ENCODE measurements around the gene ATAD3C.
"Not testable (repeated sequence)": the region's sequence is repeated elsewhere in the genome, so short reads cannot be mapped to it uniquely, and the experiment has no call there.

ATAD3C gene

DNA sequence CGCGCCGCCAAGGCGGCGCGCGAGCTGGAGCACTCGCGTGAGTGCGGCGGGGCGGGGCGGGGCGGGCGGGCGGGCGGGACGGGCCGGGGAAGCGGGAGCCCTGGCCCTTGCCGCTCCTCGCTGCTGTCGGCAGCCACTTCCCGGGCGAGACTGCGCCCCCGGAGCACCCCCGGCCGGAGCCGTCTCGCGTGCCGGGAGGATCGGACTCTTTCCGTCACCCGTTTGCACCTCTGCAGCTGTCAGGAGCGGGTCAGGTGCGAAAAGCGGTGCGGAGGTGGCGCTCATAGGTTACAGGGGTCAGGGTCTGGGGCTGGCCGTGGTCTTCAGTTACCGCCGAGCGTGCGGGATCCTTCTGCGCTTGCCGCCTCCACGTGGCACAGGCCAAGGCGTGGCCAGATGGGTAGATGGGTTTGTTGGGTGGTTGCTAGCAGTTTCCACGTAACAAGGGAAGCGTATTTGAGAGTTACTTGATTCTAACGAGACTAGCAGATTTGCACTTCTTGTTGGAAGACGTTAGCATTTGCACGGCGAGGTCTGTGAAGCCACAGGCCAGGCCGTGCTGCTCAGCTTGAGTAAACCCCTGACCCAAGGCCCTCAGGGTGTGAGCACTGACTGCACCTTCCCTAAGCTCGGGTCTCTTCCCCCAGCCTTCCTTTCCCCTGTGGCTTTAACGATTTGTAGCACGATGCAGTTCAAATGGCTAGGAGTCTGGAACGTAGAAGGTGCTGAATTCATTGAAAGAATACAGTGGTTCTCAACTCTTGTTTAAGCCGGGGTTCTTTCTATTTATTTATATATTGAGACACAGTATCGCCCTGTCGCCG is 22.8 kb downstream of the ATAD3C start:
- not testable (repeated sequence) for DNase-seq (ENCODE audit: low read depth in 2 of 2)

DNA sequence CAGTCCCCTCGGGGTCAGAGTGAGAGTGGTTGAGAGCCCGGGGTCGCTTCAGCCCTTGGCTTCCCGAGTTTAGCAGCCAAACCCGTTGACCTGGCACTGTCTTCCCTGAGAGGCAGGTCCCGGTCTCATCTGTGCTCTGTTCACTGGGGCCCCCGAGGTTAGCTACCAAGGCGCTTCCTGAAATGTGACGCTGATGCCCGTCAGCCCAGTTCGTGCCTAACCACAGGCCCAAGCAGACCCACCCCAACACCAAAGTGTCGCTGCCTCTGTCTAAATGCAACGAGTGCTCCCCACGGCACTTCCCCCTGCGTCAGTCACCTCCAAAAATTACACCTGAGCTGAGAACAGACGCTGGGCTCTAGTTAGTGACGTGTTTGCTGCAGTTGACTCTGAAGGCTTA is 26.5 kb downstream of the ATAD3C start:
- DNase-seq (ENCODE audit: low read depth in 2 of 2): not testable (repeated sequence)

DNA sequence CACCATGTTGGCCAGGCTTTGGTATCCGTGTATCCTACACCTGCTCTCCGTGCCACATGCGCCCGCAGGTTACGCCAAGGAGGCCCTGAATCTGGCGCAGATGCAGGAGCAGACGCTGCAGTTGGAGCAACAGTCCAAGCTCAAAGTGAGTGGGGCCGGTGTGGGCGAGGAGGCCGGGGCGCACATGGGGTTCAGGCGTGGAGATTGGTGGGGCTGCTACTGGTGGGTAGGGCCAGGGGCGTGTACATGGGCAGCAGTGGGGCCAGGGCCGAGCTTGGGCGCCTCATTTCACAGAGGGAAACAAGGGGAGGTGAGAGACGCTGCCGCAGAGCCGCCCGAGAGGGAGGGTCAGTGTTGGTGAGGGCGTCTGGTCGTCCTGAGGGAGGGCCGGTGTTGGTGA is 27.7 kb downstream of the ATAD3C start:
- no peak for DNase-seq (ENCODE audit: low read depth in 2 of 2)

DNA sequence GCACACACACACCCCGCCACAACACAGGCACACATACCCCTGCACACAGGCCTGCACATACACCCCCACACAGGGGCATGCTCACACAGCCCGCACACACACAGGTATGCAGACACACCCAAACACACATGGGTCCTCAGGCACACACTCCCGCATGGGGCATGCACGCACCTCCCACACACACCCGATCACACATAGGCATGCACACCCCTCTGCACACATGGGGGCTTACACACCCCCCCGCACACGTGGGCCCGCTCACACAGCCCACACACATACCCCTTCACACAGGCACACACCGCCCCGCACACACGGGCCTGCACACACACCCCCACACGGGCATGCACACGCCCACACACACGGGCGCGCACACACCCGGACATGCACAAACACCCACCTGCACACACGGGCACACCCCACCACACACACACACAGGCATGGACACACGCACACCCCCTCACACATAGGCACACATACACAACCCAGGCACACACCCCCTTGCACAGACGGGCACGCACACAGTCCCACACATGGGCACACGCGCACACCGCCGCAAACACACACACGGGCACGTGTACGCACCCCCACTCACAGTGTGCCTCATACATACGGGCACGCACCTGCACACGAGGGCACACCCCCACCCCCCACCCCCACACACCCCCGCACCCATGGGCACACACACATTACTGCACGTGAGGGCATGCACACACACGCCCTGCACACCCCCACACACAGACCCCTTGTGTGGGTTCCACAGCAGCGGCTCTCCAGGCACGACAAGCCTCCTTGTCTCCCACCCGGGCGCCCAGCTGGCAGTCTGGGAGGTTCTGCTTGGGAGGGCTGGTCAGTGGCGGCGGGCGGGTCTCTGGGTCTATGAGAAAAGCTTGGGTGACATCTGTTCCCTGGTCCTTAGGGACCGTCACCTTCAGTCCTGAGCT is 30.3 kb downstream of the ATAD3C start:
- no peak for DNase-seq (ENCODE audit: low read depth in 2 of 2)

DNA sequence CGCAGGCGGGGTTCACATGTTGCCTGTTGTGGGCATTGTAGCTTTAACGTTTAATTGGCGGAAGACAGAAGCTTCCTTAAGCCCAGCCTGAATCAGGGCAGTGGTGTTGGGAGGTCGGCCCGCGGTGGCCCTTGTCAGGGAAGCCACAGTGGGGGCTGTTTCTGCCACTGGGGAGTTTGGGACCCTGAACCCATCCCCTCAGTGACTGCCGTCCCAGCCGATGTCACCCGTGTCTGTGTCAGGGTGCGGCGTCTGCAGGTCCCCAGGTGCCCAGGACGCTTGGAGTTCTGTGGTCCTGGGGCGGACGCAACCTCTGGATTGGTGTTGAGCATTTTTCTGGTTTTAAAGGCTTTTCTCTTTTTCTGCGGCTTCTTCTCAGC is 31.0 kb downstream of the ATAD3C start:
- not testable (repeated sequence) for DNase-seq (ENCODE audit: low read depth in 2 of 2)

DNA sequence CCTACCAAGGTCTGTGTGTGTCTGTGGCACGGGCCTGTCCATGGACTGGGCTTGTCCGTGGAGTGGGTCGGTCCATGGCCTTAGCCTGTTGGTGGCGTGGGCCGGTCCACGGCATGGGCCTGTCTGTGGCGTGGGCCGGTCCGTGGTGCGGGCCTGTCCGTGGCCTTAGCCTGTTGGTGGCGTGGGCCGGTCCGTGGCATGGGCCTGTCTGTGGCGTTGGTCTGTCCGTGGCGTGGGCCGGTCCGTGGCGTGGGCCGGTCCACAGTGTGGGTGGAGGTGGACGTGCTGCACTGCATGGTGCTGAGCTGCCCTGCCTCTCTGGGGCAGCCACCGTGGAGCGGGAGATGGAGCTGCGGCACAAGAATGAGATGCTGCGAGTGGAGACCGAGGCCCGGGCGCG is 32.3 kb downstream of the ATAD3C start:
- DNase-seq (ENCODE audit: low read depth in 2 of 2): not testable (repeated sequence)

DNA sequence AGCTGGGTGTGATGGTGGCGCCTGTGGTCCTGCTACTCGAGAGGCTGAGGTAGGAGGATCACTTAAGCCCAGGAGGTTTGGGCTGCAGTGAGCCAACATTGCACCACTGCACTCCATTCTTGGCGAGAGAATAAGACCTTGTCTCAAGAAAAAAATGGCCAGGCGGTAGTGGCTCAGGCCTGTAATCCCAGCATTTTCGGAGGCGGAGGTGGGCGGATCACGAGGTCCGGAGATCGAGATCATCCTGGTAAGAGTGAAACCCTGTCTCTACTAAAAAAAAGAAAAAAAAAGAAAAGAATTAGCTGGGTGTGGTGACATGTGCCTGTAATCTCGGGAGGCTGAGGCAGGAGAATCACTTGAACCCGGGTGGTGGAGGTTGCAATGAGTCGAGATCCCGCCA is 33.4 kb downstream of the ATAD3C start:
- DNase-seq (ENCODE audit: low read depth in 2 of 2): no peak

DNA sequence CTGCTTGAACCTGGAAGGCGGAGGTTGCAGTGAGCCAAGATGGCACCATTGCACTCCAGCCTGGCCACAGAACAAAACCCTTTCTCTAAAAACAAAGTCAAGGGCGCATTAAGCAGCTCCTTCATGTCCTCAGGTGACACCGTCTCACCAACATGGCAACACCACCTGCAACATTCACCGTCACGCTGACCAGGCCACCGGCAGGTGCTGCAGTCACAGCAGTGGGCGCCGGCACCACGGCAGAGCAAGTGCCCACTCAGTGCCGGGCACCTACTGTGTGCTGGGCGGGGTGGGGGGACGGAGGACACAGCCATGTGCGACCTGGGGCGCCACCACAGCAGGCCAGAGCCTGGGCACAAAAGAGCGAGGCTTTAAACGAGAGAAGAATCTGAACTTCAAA is 34.2 kb downstream of the ATAD3C start:
- no peak for DNase-seq (ENCODE audit: low read depth in 2 of 2)

DNA sequence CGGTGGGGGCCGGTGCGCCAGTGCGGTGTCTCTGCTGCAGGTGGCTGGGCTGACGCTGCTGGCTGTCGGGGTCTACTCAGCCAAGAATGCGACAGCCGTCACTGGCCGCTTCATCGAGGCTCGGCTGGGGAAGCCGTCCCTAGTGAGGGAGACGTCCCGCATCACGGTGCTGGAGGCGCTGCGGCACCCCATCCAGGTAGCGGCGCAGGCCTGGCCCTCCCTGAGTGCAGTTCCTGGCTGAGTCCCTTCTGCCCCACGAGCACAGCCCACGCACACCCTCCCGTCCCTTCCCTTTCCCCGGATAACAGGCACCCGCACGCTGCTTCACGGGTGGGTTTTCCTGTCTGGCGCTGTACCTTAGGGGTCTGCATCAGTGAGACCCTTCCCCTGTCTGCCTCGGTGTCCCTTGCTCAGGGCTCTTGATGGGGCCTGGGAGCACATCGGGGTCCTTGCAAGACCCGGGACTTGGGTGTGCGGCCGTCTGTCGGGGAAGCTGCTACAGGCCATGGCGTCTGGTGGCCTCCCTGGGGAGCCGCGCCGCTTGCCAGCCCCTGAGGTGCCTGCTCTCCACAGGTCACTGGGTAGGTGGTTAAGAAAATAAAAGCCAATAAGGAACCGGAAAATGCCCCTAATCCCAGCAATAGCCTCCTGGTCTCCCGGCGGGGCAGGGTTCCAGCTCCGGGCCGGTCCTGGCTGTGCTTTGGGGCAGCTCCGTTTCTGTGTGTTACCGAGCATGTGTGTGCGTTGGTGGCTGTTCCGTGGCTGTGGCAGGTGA is 35.7 kb downstream of the ATAD3C start:
- not testable (repeated sequence) for DNase-seq (ENCODE audit: low read depth in 2 of 2)

DNA sequence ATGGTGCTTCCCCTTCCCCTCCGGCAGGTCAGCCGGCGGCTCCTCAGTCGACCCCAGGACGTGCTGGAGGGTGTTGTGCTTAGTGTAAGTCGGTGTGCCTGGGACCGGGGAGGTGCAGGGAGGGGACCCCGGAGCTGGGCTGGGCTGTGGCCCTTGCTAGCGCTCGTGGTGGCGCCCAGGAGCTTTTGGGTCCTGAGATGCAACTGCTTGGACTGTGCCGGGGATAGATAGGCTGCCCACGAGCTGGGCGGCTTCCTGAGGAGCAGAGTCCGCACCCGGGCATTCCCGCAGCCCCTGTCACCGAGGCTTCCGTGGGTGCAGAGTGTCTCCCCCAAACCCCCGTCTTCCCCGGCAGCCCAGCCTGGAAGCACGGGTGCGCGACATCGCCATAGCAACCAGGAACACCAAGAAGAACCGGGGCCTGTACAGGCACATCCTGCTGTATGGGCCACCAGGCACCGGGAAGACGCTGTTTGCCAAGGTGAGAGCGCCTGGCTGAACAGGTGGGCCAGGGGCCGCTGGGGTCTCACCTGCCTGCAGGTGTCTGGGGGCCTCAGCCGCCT is 36.3 kb downstream of the ATAD3C start:
- DNase-seq (ENCODE audit: low read depth in 2 of 2): not testable (repeated sequence)

DNA sequence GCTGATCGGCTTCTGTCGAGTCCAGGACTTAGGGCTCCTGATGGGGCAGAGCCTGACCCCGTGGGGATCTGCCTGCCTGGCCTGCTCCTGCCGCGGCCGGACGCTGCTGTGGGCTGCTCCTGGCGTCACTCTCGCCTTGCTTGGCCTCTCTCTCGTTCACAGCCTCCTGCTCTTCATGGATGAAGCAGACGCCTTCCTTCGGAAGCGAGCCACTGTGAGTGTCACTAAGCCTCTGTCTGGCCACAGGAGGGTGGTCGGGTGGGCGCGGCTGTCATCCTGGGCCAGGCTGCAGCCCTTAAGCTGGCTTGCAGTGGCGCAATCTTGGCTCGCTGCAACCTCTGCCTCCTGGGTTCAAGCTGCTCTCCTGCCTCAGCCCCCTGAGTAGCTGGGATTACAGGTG is 38.2 kb downstream of the ATAD3C start:
- DNase-seq (ENCODE audit: low read depth in 2 of 2): no peak

DNA sequence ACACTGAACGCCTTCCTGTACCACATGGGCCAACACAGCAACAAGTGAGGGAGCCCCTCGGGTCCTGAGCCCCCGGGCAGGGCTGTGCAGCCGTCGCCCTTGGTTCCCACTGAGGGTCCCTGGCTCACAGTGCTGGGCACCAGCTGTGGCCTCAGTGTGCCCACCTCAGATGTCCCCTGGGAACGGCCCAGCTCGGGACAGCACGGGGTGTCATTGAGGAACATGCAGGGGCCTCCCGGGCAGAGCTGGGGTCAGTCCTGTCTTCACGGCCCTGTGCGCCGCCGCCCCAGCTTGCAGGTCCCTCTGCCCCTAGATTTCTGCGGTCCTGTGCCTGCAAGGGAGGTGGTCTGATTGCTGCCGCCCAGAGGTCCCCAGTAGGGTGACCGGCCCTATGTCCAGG is 39.7 kb downstream of the ATAD3C start:
- DNase-seq (ENCODE audit: low read depth in 2 of 2): no peak

DNA sequence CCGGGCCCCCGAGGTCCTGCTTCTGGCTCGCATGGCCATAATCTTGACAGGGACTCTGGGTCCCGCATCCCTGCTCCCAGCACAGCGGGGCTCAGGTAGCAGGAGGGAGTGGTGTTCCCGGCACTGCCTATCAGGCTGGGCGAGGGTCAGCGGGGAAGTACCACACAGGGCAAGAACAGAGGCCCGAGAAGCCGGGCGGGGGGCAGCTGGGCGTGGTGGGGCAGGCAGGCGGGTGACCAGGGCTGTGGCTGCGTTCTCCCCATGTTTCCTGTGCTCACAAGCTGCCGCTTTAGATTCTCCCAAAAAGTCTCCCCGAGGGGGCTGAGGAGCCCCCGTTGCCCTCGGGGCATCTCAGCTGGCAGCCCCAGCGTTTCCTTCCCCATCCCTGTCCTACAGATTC is 40.4 kb downstream of the ATAD3C start:
- no peak for DNase-seq (ENCODE audit: low read depth in 2 of 2)

DNA sequence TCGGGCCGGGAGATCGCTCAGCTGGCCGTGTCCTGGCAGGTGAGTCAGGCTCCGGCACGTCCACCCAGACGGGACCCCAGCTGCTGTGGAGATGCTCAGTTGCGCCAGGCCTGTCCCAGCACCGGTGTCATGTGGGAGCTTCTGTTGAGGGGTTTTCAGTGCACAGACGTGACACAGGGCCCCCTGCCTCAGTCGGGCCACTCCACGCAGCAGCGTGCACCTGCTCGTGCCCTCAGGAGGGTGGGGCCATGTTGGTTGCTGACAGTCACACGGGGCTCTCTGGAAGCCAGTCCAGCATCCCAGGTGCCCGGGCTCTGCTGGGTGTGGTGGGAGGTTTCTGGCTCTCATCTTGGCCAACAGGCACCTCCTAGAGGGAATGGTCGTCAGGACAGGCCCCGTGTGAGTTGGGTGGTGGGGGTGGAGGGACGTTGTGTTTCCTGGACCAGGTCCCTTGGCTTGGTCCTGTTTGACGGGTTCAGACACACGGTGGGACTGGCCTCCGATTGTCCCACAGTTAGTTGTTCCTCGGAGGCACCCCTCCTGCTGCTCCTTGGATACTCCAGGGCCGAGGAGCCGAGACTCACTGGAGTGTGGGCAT is 41.2 kb downstream of the ATAD3C start:
- no peak for DNase-seq (ENCODE audit: low read depth in 2 of 2)

DNA sequence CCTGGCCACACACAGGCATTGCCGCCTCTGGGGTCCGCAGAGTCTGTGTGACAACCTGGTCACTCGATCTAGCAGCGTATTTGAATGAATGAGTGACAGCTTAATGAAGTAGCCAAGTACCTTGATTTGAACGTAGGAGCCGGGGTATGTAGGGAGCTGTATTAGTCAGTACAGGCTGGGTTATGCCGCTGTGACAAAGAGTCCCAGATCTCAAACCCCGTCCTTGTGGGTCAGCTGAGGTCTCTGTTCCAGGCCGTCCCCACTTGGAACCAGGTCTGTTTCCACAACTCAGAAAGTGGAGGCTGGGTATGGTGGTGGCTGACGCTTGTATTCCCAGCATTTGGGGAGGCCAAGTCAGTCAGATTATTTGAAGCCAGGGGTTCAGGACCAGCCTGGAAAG is 42.1 kb downstream of the ATAD3C start:
- DNase-seq (ENCODE audit: low read depth in 2 of 2): no peak

DNA sequence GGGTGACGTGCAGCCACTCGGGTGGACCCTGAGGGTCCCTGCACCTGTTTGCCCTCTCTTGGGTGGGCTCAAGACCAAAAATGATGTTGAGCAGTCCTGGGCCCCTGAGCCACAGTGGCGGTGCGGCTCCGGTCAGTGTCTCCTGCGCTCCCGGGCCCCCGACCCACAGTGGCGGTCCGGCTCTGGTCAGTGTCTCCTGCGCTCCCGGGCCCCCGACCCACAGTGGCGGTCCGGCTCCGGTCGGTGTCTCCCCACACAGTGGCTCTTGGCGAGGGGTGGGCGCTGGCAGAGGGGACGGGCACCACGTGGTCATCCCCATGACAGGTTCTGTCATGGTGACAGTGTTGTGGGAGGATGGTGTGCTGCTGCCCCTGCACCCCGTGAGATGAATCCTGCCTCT is 44.8 kb downstream of the ATAD3C start:
- not testable (repeated sequence) for DNase-seq (ENCODE audit: low read depth in 2 of 2)

DNA sequence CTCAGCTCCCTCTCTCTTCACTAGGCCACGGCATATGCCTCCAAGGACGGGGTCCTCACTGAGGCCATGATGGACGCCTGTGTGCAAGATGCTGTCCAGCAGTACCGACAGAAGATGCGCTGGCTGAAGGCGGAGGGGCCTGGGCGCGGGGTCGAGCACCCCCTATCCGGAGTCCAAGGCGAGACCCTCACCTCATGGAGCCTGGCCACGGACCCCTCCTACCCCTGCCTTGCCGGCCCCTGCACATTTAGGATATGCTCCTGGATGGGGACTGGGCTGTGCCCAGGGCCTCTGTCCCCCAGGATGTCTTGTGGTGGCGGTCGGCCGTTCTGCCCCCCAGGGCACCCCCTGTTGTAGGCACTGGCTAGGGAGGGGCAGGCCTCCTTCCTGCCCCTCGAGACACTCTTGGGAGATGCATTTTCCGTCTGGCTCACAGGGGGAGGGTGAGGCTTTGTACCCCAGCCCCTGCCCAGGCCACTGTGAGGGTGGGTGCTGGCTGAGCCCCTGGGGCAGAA is 46.0 kb downstream of the ATAD3C start:
- not testable (repeated sequence) for DNase-seq (ENCODE audit: low read depth in 2 of 2)

DNA sequence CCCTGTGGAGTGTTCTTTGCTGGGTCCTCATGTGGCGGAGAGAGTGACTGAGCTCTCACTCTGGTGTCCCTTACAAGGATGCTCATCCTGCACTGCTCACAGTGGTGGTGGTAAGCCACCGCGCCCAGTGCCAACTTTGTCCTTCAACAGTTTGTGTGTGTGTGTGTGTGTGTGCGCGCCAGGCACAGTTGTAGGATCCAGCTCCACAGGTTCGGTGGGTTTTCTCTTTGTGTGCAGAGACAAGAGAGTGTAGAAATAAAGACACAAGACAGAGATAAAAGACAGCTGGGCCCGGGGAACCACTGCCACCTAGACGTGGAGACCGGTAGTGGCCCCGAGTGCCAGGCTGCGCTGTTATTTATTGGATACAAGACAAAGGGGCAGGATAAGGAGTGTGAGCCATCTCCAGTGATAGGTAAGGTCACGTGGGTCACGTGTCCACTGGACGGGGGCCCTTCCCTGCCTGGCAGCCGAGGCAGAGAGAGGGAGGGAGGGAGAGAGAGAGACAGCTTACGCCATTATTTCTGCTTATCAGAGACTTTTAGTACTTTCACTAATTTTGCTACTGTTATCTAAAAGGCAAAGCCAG is 55.4 kb downstream of the ATAD3C start:
- DNase-seq (ENCODE audit: low read depth in 2 of 2): peak; percentile 44 to 68

DNA sequence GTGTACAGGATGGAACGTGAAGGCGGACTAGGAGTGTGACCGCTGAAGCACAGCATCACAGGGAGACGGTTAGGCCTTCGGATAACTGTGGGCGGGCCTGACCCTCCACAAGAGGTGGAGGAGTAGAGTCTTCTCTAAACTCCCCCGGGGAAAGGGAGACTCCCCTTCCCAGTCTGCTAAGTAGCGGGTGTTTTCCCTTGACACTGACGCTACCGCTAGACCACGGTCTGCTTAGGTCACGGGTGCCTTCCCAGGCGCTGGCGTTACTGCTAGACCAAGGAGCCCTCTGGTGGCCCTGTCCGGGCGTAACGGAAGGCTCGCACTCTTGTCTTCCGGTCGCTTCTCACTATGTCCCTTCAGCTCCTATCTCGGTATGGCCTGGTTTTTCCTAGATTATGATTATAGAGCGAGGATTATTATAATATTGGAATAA is 55.9 kb downstream of the ATAD3C start:
- peak in 1 of 2 donors; percentile 24 for DNase-seq (ENCODE audit: low read depth in 2 of 2)

DNA sequence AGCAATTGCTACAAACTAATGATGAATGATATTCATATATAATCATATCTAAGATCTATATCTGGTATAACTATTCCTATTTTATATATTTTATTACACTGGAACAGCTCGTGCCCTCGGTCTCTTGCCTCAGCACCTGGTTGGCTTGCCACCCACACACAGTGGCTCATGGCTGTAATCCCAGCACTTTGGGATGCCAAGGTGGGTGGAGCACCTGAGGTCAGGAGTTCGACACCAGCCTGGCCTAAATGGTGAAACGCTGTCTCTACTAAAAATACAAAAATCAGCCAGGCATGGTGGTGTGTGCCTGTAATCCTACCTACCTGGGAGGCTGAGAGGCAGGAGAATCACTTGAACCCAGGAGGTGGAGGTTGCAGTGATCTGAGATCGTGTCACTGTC is 56.3 kb downstream of the ATAD3C start:
- DNase-seq (ENCODE audit: low read depth in 2 of 2): not testable (repeated sequence)

DNA sequence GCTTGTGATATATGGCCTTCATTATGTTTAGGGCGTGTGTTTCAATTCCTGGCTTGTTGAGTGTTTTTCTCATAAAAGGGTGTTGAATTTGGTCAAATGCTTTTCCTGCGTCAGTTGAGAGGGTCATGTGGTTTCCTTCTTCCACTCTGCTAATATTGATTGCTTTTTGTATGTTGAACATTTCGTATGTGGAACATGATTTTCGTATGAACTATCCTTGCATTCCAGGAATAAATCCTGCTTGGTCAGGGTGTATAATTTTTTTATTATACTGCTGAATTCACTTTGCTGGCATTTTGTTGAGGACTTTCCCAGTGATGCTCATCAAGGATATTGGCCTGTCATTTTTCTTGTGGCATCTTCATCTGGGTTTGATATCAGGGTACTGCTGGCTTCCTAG is 57.8 kb downstream of the ATAD3C start:
- no peak for DNase-seq (ENCODE audit: low read depth in 2 of 2)
